Measurements from ENCODE around the gene EHBP1L1. TPM values are rescaled to one million over a fixed set of nuclear protein-coding genes. Genes with fewer than 3 reads are reported as not detected.

The EHBP1L1 gene
- 60.4 and 79.7 TPM in 2 replicates for total RNA-seq

DNA sequence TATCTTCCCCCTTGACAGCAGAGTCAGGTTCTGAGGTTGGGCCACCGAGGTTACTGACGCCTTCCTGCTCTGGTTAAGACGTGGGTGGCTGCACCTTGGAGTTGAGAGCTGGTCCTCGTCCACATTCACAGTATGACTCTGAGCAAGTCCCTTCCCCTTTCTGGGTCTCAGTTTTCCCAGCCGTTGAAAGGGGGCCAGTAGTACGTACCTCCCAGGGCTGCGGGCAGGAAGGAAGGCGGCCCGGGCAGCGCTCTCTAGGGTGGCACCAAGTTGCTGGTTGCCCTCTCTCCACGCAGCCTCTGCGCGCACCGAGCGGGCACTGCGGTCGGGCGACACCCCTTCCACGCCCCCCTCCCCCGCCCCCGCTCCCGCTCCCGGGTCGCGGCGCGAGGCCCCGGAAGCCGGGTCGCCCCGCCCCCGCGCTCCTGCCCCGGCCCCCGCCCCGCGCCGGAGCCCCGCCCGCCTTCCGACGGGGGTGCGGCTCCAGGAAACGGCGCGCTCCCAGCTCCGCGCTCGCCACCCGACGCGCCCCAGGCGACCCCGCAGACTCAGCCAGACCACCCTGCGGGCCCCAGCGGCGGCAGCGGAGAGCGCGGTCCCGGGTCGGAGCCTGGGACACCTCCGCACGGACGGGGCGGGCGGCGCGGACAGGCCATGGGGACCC, at the start of gene EHBP1L1:
Gene EHBP1L1 (plus strand): TSS at position 486 of the 664 bp plus-strand sequence. CDS start 250 bp downstream, outside the sequence.

GRCh38 chr11:65558002-65558929, 17.6 kb upstream of the EHBP1L1 start, which contains the start of gene LTBP3:
Gene LTBP3 (minus strand): TSS chr11:65558359. CDS start chr11:65557959, 400 bp downstream.

DNA sequence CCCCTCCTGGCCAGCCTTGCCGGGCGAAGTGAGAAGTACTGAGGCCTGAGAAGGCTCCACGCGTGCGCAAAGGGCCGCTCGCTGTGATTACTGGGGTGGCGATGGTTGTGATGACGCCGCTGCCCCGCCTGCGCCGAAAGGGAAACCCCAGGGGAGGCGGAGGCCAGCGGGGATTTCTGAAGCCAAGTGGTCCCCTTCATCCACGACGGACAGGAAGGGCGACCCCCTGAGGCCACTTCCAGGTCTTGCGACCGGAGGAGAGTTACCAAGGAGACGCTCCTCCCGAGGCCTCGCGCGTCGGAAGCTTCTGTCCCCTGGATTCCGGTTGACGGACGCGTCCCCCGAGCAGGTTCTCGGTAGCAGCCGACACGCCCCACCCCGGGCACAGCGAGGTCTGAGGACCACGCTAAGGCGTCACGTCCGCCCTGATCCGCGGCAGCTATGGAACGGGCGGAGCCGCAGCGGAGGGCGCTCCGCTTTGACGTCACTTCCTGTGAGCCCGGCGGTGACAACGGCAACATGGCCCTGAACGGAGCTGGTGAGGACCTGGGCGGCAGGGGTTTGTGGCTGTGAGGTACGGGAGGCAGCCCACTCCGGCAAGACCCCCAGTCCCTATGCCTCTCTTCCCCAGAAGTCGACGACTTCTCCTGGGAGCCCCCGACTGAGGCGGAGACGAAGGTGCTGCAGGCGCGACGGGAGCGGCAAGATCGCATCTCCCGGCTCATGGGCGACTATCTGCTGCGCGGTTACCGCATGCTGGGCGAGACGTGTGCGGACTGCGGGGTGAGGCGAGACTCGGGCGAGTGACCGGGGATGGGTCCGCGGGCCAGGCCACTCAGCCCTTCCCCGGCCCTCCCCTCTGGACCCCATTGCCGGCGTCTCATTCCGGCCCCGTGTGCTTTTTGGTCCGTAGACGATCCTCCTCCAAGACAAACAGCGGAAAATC, 5.6 kb upstream of the EHBP1L1 start, which contains the start of gene ZNRD2:
Gene ZNRD2 (plus strand): TSS at position 505 of the 946 bp plus-strand sequence. CDS start 15 bp downstream, at position 520.

DNA sequence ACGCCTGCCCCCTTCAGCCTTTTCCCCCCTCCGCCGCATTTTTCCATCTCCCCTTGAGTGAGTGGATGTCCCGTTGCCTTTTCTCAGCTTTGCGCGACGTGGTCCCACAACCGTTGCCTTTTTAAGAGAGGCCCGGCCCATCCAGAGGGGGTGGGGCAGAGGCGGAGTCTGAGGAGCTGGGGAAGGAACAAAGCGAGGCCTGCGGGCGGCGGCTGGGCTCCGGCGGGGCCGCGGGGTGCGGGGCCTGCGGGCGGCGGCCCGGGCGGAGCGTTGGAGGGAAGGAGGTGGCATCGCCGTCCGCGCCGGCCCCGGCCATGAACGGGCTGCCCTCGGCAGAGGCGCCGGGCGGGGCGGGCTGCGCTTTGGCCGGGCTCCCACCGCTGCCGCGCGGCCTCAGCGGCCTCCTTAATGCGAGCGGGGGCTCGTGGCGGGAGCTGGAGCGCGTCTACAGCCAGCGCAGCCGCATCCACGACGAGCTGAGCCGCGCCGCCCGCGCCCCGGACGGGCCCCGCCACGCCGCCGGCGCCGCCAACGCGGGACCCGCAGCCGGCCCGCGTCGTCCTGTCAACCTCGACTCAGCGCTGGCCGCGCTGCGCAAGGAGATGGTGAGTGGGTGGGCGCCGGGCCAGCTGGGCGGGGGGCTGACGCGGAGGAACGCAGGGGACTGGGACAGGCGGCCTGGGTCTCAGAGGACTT, 3.3 kb upstream of the EHBP1L1 start, which contains the start of gene FAM89B:
Gene FAM89B (plus strand): TSS at position 183 of the 696 bp plus-strand sequence. CDS start 132 bp downstream, at position 315.

DNA sequence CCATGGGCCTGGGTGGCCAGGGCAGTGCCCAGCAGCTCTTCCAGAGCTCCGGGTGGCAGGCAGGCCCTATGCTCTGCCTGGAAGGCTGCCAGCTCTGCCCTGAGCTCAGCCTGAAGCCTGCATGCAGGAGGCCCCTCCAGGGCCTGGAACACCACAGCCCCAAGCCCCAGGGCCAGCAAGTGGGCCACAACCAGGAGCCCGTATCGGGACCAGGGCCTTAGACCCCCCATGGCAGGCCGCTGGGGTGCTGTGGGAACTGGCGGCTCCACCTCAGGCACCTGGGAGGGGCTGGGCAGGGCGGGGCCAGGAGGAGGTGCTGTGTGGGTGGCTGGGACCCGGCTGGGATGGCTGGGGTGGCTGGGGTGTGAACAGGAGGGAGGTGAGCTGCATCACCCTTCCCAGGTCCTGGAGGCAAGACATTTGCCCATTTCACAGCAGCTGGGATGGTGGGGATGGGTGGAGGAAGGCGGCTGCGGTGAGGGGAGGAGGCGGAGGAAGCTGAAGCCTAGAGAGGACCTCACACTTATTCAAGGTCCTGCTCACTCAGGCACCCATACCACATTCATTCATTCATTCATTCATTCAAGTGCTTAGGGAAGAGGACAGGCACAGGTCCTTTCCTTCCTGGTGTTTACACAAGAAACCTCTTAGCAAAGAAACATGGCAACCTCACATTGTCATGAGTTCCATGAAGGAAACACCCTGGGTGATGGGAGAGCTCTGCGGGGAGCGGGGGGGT, 19.9 kb downstream of the EHBP1L1 start, which contains the start of gene KCNK7:
Gene KCNK7 (minus strand): TSS at position 258 of the 739 bp plus-strand sequence. CDS start 28 bp downstream, at position 230.

GRCh38 chr11:65615229-65615949, 39.5 kb downstream of the EHBP1L1 start, which contains the start of gene PCNX3:
Gene PCNX3 (plus strand): TSS chr11:65615776. CDS start chr11:65616312, 536 bp downstream.

GRCh38 chr11:65637794-65638419, 62.1 kb downstream of the EHBP1L1 start, which contains the start of gene SIPA1:
Gene SIPA1 (plus strand): TSS chr11:65638101. CDS start chr11:65640922, 2,821 bp downstream.

Other genes with a start within 250 kb of the EHBP1L1 start
- gene DPF2, start 242.2 kb upstream of the EHBP1L1 start, total RNA-seq = 49.3 and 51.1 TPM in 2 replicates
- gene TIGD3, start 221.3 kb upstream of the EHBP1L1 start, total RNA-seq = under 0.01 TPM in 1 of 2 replicates, not detected in the other
- 2.0 and 3.1 TPM in 2 replicates for gene SLC25A45, start 193.4 kb upstream of the EHBP1L1 start, total RNA-seq
- 34.2 and 51.8 TPM in 2 replicates for gene FRMD8, start 189.4 kb upstream of the EHBP1L1 start, total RNA-seq
- 322 and 406 TPM in 2 replicates for gene NEAT1, start 153.3 kb upstream of the EHBP1L1 start, total RNA-seq
- gene MALAT1, start 77.0 kb upstream of the EHBP1L1 start, total RNA-seq = 13,561 and 20,792 TPM in 2 replicates
- gene SCYL1, start 51.0 kb upstream of the EHBP1L1 start, total RNA-seq = 77.2 and 139 TPM in 2 replicates
- 38.7 and 93.8 TPM in 2 replicates for gene LTBP3, start 17.7 kb upstream of the EHBP1L1 start, total RNA-seq
- 36.7 and 55.1 TPM in 2 replicates for gene ZNRD2, start 5.6 kb upstream of the EHBP1L1 start, total RNA-seq
- gene FAM89B, start 3.5 kb upstream of the EHBP1L1 start, total RNA-seq = 11.8 and 30.3 TPM in 2 replicates
- gene KCNK7, start 19.7 kb downstream of the EHBP1L1 start, total RNA-seq = 0.29 and 0.50 TPM in 2 replicates
- gene MAP3K11, start 38.2 kb downstream of the EHBP1L1 start, total RNA-seq = 25.8 and 26.3 TPM in 2 replicates
- 22.7 and 30.8 TPM in 2 replicates for gene PCNX3, start 39.7 kb downstream of the EHBP1L1 start, total RNA-seq
- gene SIPA1, start 62.0 kb downstream of the EHBP1L1 start, total RNA-seq = 25.1 and 25.2 TPM in 2 replicates
- 9.3 and 23.8 TPM in 2 replicates for gene RELA, start 86.9 kb downstream of the EHBP1L1 start, total RNA-seq
- gene KAT5, start 136.2 kb downstream of the EHBP1L1 start, total RNA-seq = 45.4 and 47.3 TPM in 2 replicates
- gene RNASEH2C, start 144.7 kb downstream of the EHBP1L1 start, total RNA-seq = 32.9 and 57.7 TPM in 2 replicates
- gene AP5B1, start 204.9 kb downstream of the EHBP1L1 start, total RNA-seq = 7.1 and 10.6 TPM in 2 replicates
- not detected in 2 replicates for gene OVOL1, start 211.0 kb downstream of the EHBP1L1 start, total RNA-seq